T47D (cell line): Measurements from ENCODE around the gene AFF3.

ENCODE experiments used
- DNase-seq, 2 experiments: peaks; one replicate each; pipeline versions ENCODE4 v3.0.0 to v3.0.0-alpha.2; 2011 to 2012; ENCODE audit warnings: low read depth in 1 of 2, low spot score in 1 of 2
- JUND ChIP-seq: IDR thresholded peaks from 2 replicates; pipeline ENCODE4 v1.6.1; 2012; ENCODE audit warnings: low read depth
- in situ Hi-C: cut with HindIII; loops from 2 replicates; pipeline ENCODE4 v1.10.0; 2016; ENCODE audit warnings: low sequenced_read_pairs, low pct_unique_long_range_greater_than_20kb

AFF3 gene, protein sequence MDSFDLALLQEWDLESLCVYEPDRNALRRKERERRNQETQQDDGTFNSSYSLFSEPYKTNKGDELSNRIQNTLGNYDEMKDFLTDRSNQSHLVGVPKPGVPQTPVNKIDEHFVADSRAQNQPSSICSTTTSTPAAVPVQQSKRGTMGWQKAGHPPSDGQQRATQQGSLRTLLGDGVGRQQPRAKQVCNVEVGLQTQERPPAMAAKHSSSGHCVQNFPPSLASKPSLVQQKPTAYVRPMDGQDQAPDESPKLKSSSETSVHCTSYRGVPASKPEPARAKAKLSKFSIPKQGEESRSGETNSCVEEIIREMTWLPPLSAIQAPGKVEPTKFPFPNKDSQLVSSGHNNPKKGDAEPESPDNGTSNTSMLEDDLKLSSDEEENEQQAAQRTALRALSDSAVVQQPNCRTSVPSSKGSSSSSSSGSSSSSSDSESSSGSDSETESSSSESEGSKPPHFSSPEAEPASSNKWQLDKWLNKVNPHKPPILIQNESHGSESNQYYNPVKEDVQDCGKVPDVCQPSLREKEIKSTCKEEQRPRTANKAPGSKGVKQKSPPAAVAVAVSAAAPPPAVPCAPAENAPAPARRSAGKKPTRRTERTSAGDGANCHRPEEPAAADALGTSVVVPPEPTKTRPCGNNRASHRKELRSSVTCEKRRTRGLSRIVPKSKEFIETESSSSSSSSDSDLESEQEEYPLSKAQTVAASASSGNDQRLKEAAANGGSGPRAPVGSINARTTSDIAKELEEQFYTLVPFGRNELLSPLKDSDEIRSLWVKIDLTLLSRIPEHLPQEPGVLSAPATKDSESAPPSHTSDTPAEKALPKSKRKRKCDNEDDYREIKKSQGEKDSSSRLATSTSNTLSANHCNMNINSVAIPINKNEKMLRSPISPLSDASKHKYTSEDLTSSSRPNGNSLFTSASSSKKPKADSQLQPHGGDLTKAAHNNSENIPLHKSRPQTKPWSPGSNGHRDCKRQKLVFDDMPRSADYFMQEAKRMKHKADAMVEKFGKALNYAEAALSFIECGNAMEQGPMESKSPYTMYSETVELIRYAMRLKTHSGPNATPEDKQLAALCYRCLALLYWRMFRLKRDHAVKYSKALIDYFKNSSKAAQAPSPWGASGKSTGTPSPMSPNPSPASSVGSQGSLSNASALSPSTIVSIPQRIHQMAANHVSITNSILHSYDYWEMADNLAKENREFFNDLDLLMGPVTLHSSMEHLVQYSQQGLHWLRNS (N-terminal part only)

DNA sequence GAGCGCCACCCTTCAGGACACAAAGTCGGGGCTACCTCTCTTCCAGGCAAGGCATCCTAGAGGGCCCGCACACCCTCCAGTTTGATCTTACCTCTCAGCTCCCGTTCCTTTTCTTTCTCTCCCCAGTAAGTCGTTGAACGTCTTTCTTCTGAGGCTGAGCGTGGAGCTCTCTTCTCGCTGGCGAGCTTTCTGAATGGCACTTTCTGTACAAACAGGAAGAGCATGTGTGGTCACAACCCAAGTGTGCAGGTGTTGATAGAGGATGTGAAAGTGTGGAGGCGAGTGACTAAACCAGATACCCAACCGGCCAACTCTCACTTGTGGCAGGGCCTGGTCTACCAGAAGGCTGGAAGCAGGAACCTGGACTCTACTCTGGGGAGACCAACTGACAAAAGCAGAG lies at the start of gene AFF3:
Gene AFF3 (minus strand): TSS at position 198 of the 400 bp plus-strand sequence. CDS start 38,136 bp downstream, outside the sequence.
- in situ Hi-C loops = no loop called here
- no peak for TF ChIP-seq JUND
- no peak for DNase-seq

DNA sequence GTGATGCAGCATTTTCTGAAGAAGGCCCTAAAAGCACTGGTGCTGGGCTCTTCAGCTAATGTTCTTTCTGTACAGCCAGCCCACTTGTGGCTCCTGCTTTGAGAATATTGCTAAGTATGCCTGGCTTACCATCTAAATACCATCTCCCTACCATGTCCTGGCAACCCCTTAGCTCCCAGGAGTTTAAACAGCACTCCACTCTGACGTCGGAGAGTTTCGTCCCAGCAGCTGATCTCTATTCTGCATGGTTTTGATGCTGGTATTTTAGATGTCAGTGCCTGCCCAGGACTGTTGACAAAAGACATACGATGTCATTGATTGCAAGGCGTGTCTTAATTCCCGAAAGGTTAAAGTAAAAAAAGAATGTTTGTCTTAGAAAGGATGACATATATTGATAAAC lies 47.0 kb upstream of the AFF3 start:
- in situ Hi-C loops = no loop called here
- no peak for DNase-seq
- no peak for TF ChIP-seq JUND

DNA sequence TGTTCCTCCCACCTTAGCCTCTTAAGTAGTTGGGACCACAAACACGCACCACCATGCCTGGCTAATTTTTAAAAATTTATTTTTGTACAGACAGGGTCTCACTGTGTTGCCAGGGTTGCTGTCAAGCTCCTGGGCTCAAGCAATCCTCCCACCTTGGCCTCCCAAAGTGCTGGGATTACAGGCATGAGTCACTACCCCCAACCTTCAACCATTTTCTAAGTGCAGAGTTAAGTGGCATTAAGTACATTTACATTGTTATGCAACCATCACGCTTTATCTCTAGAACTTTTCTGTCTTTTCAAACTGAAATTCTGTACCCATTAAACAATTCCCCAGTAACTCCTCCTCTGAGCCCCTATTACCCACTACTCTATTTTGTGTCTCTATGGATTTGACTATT lies 45.9 kb upstream of the AFF3 start:
- TF ChIP-seq JUND = no peak
- in situ Hi-C loops = no loop called here
- no peak for DNase-seq

DNA sequence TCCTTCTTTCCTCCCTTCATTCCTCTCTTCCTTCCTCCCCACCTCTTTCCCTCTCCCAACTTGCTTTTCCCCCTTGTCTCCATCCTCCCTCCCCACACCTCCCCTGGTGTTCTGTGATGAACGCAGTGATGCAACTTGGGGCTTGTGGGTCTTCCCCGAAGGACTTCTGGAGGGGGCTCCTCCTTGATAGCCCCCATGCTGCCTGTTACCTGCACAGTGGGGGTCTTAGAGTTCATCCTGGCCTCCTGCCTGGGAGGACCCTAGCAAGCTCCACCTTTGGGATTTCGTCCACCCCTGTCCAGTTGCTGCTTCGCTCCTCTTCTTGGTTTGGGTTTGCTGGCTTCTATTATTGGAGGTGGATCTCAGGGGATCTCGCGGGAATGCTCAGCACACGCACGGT lies 43.7 kb upstream of the AFF3 start:
- TF ChIP-seq JUND = no peak
- in situ Hi-C loops = no loop called here
- no peak for DNase-seq

DNA sequence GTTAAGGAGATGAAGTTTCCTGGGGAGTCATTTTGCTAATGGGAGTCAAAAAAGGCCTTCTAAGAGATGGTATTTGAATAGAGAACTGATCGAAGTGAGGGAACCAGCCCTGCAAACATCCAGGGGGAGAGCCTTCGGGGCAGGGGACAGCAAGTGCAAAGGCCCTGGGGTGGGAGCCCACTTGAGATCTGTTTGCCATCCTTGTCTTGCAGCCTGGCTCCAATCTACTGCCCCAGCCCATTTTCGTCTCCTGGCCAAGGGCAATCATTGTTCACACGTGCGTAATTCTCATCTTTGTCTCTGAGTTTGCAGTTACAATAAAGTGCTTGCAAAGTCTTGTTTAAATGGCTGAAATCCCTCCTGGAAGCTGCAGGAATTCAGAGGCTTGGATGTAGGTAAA lies 43.1 kb upstream of the AFF3 start:
- no peak for DNase-seq
- in situ Hi-C loops = no loop called here
- TF ChIP-seq JUND = no peak

DNA sequence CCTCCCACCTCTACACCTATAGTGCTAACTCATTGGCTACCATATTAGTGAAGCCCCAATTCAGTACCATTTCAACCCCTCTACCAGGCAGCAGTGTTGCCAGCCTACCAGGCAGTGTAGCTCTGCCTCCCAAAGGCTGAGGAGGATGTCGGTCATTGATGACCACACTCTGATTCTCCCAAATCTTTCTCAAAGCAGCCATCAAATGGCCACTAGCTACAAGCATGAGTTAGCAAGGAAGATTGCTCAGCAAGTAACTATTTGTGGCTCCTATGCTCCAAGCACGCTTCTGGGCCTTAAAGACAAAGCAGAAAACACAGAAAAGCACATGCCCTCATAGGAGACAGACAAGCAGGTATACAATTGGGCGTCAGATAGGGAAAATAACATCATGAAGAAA lies 42.7 kb upstream of the AFF3 start:
- in situ Hi-C loops = no loop called here
- no peak for TF ChIP-seq JUND
- DNase-seq = no peak

DNA sequence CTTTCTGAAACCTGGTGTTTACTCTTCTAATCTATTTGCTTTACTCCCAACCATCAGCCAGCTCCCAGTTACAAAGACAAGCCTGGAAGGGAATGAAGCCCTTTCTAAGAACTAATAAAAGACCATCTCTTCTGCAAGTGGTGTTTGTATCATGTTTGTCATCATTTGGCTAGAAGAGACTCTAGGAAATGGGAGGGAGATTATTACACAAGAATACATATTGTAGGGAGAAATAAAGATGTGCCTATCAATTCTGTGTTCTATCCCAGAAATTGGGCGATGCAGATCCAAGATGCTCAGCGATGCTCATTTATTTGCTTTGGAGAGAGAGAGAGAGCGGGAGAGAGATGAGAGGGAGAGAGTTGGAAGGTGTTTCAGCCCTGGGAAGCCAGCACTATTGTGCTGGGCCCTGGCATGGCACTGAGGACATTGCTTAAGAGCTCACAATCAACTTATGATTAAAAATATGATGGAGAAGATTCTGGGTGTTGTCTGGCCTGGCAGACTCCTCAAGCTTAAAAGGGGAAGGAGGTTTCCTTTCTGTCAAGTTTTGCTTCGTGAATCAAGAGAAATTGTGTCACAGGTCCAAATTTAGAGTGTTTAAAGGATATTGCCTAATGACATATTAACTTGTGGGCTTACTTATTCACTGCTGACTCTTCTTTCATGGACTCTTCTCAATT lies 41.8 kb upstream of the AFF3 start:
- in situ Hi-C loops = no loop called here
- no peak for DNase-seq
- TF ChIP-seq JUND = no peak

DNA sequence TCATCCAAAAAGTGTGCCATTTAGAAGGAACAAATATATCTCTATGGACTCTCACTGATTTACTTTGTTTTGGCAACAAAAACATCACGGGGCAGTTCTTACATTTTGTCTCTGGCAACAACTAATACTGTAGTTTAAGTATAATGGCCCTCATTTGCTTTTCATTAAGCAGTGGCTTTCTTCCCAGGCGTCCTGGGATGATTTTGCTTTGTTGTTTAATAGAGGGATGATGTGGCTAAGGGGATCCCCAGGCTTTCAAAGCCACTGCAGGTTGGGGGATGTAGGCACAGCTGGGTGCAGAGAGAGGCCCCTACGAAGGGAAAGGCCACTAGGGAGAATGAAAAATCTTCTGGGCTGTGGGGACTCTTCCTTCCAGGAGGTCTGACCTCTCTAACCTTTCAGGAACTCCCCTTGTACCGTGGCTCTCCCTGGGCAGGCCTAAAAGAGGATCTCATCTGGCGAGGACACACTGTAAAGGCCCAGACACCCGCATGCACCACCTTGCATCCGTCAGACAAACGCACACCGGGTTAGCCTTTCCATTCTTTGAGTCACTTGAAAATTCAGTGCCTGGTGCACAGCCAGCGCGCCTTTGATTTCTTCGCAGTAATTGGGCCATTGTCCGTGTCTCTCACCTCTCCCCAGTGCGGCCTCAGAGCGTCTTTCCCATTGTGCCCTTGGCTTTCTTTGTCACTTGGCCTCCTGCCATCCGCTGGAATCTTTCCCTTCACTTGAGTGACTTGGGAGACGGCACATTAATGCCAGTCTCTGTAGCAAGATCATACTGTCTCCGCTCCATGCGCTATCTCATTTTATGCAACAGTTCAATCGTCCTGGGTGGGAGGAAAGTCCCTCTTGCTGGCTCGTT lies 40.3 kb upstream of the AFF3 start:
- DNase-seq = no peak
- in situ Hi-C loops = no loop called here
- TF ChIP-seq JUND = no peak

DNA sequence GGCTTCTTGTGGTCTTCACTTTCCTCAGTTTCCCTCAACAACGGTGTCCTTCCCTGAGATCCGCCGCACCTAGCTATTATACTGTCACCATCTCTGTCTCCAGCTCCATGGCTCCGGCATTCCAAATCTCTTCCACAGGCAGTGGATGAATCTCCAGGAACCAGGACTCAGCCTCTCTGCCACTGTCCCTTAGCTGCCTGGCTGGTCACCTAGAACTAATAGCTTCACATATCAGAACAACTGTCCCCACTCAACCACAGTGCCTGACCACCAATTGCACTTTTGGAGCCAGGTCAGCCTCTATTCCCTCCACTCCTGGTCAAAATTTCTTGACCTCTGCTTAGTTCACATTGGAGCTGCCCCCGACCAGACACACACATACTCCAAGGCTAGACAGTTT lies 38.1 kb upstream of the AFF3 start:
- in situ Hi-C loops = no loop called here
- no peak for DNase-seq
- TF ChIP-seq JUND = no peak

DNA sequence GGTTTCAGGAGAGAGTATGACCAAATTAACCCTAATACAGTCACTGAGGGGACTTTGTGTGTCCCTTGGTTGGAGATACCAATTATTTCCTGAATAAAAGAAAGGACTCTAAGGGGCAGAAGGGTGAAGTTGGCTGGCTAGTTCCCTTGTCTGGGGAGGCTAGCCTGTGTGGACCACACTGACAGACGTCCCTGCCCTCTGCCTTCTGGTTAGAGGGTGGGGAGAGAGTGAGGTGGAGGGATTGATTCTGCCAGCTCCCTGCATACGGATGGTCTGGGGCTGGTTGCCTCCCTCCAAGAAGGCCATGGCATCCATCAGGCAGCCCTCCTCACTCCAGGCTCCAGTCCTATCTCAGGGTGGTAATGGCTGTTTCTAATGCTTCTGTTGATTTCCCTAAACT lies 37.4 kb upstream of the AFF3 start:
- in situ Hi-C loops = no loop called here
- TF ChIP-seq JUND = no peak
- DNase-seq = no peak

DNA sequence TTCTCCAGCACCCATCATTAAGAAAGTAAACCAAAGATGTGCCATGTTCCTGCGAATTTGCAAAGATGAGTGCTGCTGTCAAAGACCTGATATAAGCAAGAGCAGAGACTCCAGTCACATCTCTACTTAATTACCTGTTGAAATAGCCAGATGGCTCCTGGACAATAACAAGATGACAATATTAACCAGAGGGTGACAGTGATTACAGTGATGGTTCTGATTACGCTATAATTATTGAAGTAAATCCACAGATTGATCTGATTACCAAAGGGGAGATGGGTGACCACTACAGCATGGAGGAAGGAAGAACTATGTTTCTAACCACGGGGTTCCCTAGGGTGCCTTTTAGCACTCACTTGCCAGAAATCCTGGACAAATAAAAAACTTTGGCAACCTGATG lies 36.5 kb upstream of the AFF3 start:
- in situ Hi-C loops = no loop called here
- no peak for DNase-seq
- no peak for TF ChIP-seq JUND
